CD14-positive monocyte (primary cell): Measurements from ENCODE around the gene PLA2G15. TPM values are rescaled to one million over a fixed set of nuclear protein-coding genes. Genes with fewer than 3 reads are reported as not detected.

Source experiments
- DNase-seq, 3 donors: peaks; one replicate each; pipeline ENCODE4 v3.0.0-alpha.2; 2011 to 2022
- H2AFZ ChIP-seq: 2 replicates; pipeline ENCODE4 v1.6.0; 2012; ENCODE audit warnings: mild to moderate bottlenecking, low read depth, low read length, inconsistent platforms; ENCODE audit not compliant: insufficient read depth, poor library complexity, severe bottlenecking
- H3K27ac ChIP-seq, 2 donors: 1 replicate in 1 of 2; 2 replicates in 1 of 2; pipeline ENCODE4 v1.5.1; 2012 to 2013; ENCODE audit warnings: low read length in 2 of 2, control low read depth in 1 of 2, inconsistent platforms in 1 of 2, low read depth in 1 of 2, mild to moderate bottlenecking in 1 of 2
- H3K27me3 ChIP-seq, 2 donors: one replicate each; pipeline versions ENCODE4 v1.6.0 to v1.6.1; 2011 to 2013; ENCODE audit warnings: low read length in 2 of 2; ENCODE audit not compliant: control insufficient read depth in 2 of 2, insufficient read depth in 2 of 2
- H3K36me3 ChIP-seq, 2 donors: replicated peaks in 1 of 2; 1 replicate in 1 of 2; 2 replicates in 1 of 2; pipeline versions ENCODE4 v1.5.1 to v1.6.1; 2012 to 2013; ENCODE audit warnings: low read length in 2 of 2, control low read depth in 1 of 2, inconsistent platforms in 1 of 2, mild to moderate bottlenecking in 1 of 2; ENCODE audit not compliant: insufficient read depth in 2 of 2, control insufficient read depth in 1 of 2
- H3K4me1 ChIP-seq, 2 donors: 1 replicate in 1 of 2; 2 replicates in 1 of 2; pipeline versions ENCODE4 v1.5.1 to v1.6.1; 2012 to 2013; ENCODE audit warnings: low read length in 2 of 2, control low read depth in 1 of 2, inconsistent platforms in 1 of 2, mild to moderate bottlenecking in 1 of 2, moderate library complexity in 1 of 2; ENCODE audit not compliant: insufficient read depth in 2 of 2, control insufficient read depth in 1 of 2
- H3K4me2 ChIP-seq: replicated peaks from 2 replicates; pipeline ENCODE3; 2012; ENCODE audit warnings: low read length, moderate library complexity, mild to moderate bottlenecking; ENCODE audit not compliant: poor library complexity, severe bottlenecking; ENCODE audit errors: extremely low read depth
- H3K4me3 ChIP-seq, 3 experiments: fragments of 200-600 bp in 1 of 3; sonication (generic) in 1 of 3; replicated peaks in 1 of 3; 1 replicate in 2 of 3; 2 replicates in 1 of 3; pipeline ENCODE4 v1.5.1; 2011 to 2013; ENCODE audit warnings: low read length in 3 of 3, mild to moderate bottlenecking in 3 of 3, control low read depth in 2 of 3, low read depth in 2 of 3, inconsistent platforms in 1 of 3, moderate library complexity in 1 of 3
- H3K79me2 ChIP-seq: 2 replicates; pipeline ENCODE4 v1.6.0; 2012; ENCODE audit warnings: mild to moderate bottlenecking, control low read depth, inconsistent platforms, low read length, moderate library complexity; ENCODE audit not compliant: insufficient read depth
- H3K9ac ChIP-seq: 2 replicates; pipeline ENCODE4 v1.6.0; 2017; ENCODE audit warnings: low read length, mild to moderate bottlenecking; ENCODE audit not compliant: insufficient read depth, poor library complexity, severe bottlenecking
- H3K9me3 ChIP-seq, 2 donors: replicated peaks in 1 of 2; 1 replicate in 1 of 2; 2 replicates in 1 of 2; pipeline versions ENCODE4 v1.5.1 to v1.6.1; 2012 to 2013; ENCODE audit warnings: low read length in 2 of 2, control low read depth in 1 of 2; ENCODE audit not compliant: control insufficient read depth in 1 of 2, insufficient read depth in 1 of 2
- H4K20me1 ChIP-seq: 2 replicates; pipeline ENCODE4 v1.6.0; 2012; ENCODE audit warnings: mild to moderate bottlenecking, low read length, control low read depth, moderate library complexity; ENCODE audit not compliant: insufficient read depth
- H3K27ac Mint-ChIP-seq, 7 donors: one replicate each; pipeline ENCODE4 v1.8.0; 2020; ENCODE audit warnings: mild to moderate bottlenecking in 7 of 7, mixed read lengths in 7 of 7, moderate library complexity in 6 of 7, inconsistent platforms in 2 of 7
- H3K27me3 Mint-ChIP-seq, 3 donors: one replicate each; pipeline ENCODE4 v1.8.0; 2021 to 2022; ENCODE audit warnings: low read depth in 3 of 3, mild to moderate bottlenecking in 3 of 3, mixed read lengths in 3 of 3, moderate library complexity in 3 of 3, inconsistent platforms in 1 of 3
- H3K36me3 Mint-ChIP-seq, 2 donors: one replicate each; pipeline ENCODE4 v1.8.0; 2020; ENCODE audit warnings: mixed read lengths in 2 of 2, inconsistent platforms in 1 of 2, mild to moderate bottlenecking in 1 of 2
- H3K4me1 Mint-ChIP-seq: one replicate; pipeline ENCODE4 v1.8.0; 2020; ENCODE audit warnings: mild to moderate bottlenecking, mixed read lengths
- H3K4me3 Mint-ChIP-seq, 2 donors: one replicate each; pipeline ENCODE4 v1.8.0; 2020; ENCODE audit warnings: mild to moderate bottlenecking in 2 of 2, mixed read lengths in 2 of 2, moderate library complexity in 1 of 2
- H3K9me3 Mint-ChIP-seq, 7 donors: one replicate each; pipeline ENCODE4 v1.8.0; 2020 to 2022; ENCODE audit warnings: mixed read lengths in 7 of 7, mild to moderate bottlenecking in 6 of 7, moderate library complexity in 6 of 7, inconsistent platforms in 2 of 7
- WGBS: methylation state at CpG from one replicate; pipeline ENCODE4 v1.1.5; 2013; ENCODE audit warnings: missing lambda C conversion rate; ENCODE audit not compliant: insufficient coverage; 5-methylcytosine and 5-hydroxymethylcytosine counted together
- intact Hi-C, 2 donors: fragments of 100-400 bp; cut with micrococcal nuclease; formaldehyde crosslinking; loops; one replicate each; pipeline versions ENCODE4 v1.15.0 to v1.15.1; 2023
- polyA plus RNA-seq, 3 donors: library from polyadenylated mRNA; depleted of rRNA in 1 of 3; unstranded in 2 of 3; stranded (reverse) in 1 of 3; fragments of 300-500 nt in 2 of 3; fragments of >200 nt in 1 of 3; fragmentation: Illumina TruSeq in 2 of 3; gene quantifications; 1 replicate in 2 of 3; 2 replicates in 1 of 3; pipeline ENCODE4 v1.2.3, GENCODE V29; 2012 to 2021
- TF ChIP-seq, protein P1 (sequence below): fragments of 200-600 bp; IDR thresholded peaks from one replicate; pipeline ENCODE4 v1.8.0; 2022; ENCODE audit warnings: antibody characterized with exemption, mild to moderate bottlenecking

PLA2G15 gene
- polyA plus RNA-seq, 3 donors: 27.8 to 34.8 (median 29.5) TPM

- no peak for DNase-seq
- H3K36me3 ChIP-seq: peaks cover 42 to 72% of the 10 kb centered on the region in 2 donors
- H3K4me1 Mint-ChIP-seq: peaks cover 50% of the 10 kb centered on the region
- no peaks in the 10 kb centered on the region for H4K20me1 ChIP-seq
- no peaks in the 10 kb centered on the region for H3K9me3 Mint-ChIP-seq
- intact Hi-C loops: no loop called here
- H3K27me3 Mint-ChIP-seq: no peaks in the 10 kb centered on the region
- H3K36me3 Mint-ChIP-seq: peaks cover 65 to 69% of the 10 kb centered on the region in 2 donors
- H3K27ac Mint-ChIP-seq: peak overlapping the region in 6 of 7 donors; percentile 10 to 89 (median 78)
- TF ChIP-seq, protein P1, sequence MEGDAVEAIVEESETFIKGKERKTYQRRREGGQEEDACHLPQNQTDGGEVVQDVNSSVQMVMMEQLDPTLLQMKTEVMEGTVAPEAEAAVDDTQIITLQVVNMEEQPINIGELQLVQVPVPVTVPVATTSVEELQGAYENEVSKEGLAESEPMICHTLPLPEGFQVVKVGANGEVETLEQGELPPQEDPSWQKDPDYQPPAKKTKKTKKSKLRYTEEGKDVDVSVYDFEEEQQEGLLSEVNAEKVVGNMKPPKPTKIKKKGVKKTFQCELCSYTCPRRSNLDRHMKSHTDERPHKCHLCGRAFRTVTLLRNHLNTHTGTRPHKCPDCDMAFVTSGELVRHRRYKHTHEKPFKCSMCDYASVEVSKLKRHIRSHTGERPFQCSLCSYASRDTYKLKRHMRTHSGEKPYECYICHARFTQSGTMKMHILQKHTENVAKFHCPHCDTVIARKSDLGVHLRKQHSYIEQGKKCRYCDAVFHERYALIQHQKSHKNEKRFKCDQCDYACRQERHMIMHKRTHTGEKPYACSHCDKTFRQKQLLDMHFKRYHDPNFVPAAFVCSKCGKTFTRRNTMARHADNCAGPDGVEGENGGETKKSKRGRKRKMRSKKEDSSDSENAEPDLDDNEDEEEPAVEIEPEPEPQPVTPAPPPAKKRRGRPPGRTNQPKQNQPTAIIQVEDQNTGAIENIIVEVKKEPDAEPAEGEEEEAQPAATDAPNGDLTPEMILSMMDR: no peak
- H3K4me2 ChIP-seq: no peak overlapping the region
- WGBS: 100% methylated on average over 3 of the region's 6 CpGs
- peaks cover 20% of the 10 kb centered on the region for H3K79me2 ChIP-seq
- no peaks in the 10 kb centered on the region for H3K9me3 ChIP-seq
- no peak overlapping the region for H3K4me3 Mint-ChIP-seq
- no peaks in the 10 kb centered on the region for H3K27me3 ChIP-seq
- H2AFZ ChIP-seq: no peak overlapping the region
- H3K4me1 ChIP-seq: peaks cover 44 to 45% of the 10 kb centered on the region in 2 donors
- H3K4me3 ChIP-seq: no peak overlapping the region
- H3K27ac ChIP-seq: peak overlapping the region in 1 of 2 donors; percentile 59
- H3K9ac ChIP-seq: no peak overlapping the region
These were observed 45.3 kb downstream of the PLA2G15 start for GRCh38 chr16:68290450-68290849.

GRCh38 chr16:68291227-68291626, 46.1 kb downstream of the PLA2G15 start:
- Histone ChIP-seq H3K4me2 (no peak overlapping the region), H3K27me3 (no peaks in the 10 kb centered on the region), H3K9ac (no peak overlapping the region), H3K4me3 (no peak overlapping the region), H3K36me3 (peaks cover 48 to 80% of the 10 kb centered on the region in 2 donors), H3K9me3 (no peaks in the 10 kb centered on the region), H4K20me1 (no peaks in the 10 kb centered on the region), H3K27ac (no peak overlapping the region), H3K79me2 (peaks cover 12% of the 10 kb centered on the region), H3K4me1 (peaks cover 36 to 38% of the 10 kb centered on the region in 2 donors), H2AFZ (no peak overlapping the region)
- no peaks in the 10 kb centered on the region for H3K9me3 Mint-ChIP-seq
- H3K4me1 Mint-ChIP-seq: peaks cover 42% of the 10 kb centered on the region
- WGBS: 64% methylated on average over 3 of the region's 4 CpGs
- intact Hi-C loops: no loop called here
- H3K27ac Mint-ChIP-seq: peak overlapping the region in 1 of 7 donors; percentile 72
- no peak for DNase-seq
- no peak overlapping the region for H3K4me3 Mint-ChIP-seq
- H3K36me3 Mint-ChIP-seq: peaks cover 72 to 77% of the 10 kb centered on the region in 2 donors
- TF ChIP-seq, protein P1: no peak
- H3K27me3 Mint-ChIP-seq: no peaks in the 10 kb centered on the region
